HG02981 (cell line): Measurements from ENCODE around the gene RASSF5.

Source experiments
- ATAC-seq: cut with Tn5 transposase; IDR thresholded peaks from one replicate; pipeline ENCODE4 v1.9.1; 2021; ENCODE audit warnings: mild to moderate bottlenecking, moderate library complexity; ENCODE audit not compliant: unreplicated experiment

The RASSF5 gene

GRCh38 chr1:206507284-206508129 lies at the start of gene RASSF5:
Gene RASSF5, plus strand, starts transcription at chr1:206507531. Its CDS starts 72 bp downstream, at chr1:206507603.
- ATAC-seq = peak; percentile 42

- no peak for ATAC-seq
Observed at GRCh38 chr1:206459703-206460102, 47.6 kb upstream of the RASSF5 start.

GRCh38 chr1:206460836-206461426 lies 46.4 kb upstream of the RASSF5 start:
- no peak for ATAC-seq

GRCh38 chr1:206461602-206462455 lies 45.5 kb upstream of the RASSF5 start:
- peak; percentile 51 for ATAC-seq

- no peak for ATAC-seq
Observed at GRCh38 chr1:206463137-206463536, 44.2 kb upstream of the RASSF5 start.

- no peak for ATAC-seq
Observed at GRCh38 chr1:206463911-206464310, 43.4 kb upstream of the RASSF5 start.

- no peak for ATAC-seq
Observed at GRCh38 chr1:206464456-206464964, 42.8 kb upstream of the RASSF5 start.

- ATAC-seq = peak; percentile 40
Observed at GRCh38 chr1:206465951-206466350, 41.4 kb upstream of the RASSF5 start.

- no peak for ATAC-seq
Observed at GRCh38 chr1:206466840-206467649, 40.3 kb upstream of the RASSF5 start.

GRCh38 chr1:206467915-206468314 lies 39.4 kb upstream of the RASSF5 start:
- no peak for ATAC-seq

GRCh38 chr1:206468571-206468970 lies 38.8 kb upstream of the RASSF5 start:
- no peak for ATAC-seq

- no peak for ATAC-seq
Observed at GRCh38 chr1:206469411-206469932, 37.9 kb upstream of the RASSF5 start.

- peak; percentile 51 for ATAC-seq
Observed at GRCh38 chr1:206469933-206470691, 37.2 kb upstream of the RASSF5 start, which contains the start of gene IKBKE. Gene IKBKE, plus strand, starts transcription at chr1:206470476. Its CDS starts 2,752 bp downstream, at chr1:206473228.

- ATAC-seq = no peak
Observed at GRCh38 chr1:206470692-206471414, 36.5 kb upstream of the RASSF5 start.

GRCh38 chr1:206471415-206471801 lies 35.9 kb upstream of the RASSF5 start:
- no peak for ATAC-seq

GRCh38 chr1:206472024-206472423 lies 35.3 kb upstream of the RASSF5 start:
- no peak for ATAC-seq

GRCh38 chr1:206472454-206472853 lies 34.9 kb upstream of the RASSF5 start:
- no peak for ATAC-seq

- ATAC-seq = no peak
Observed at GRCh38 chr1:206472886-206473285, 34.4 kb upstream of the RASSF5 start.

GRCh38 chr1:206476058-206476457 lies 31.3 kb upstream of the RASSF5 start:
- no peak for ATAC-seq
